NCI-H187 treated with DMSO at 0.1 percent for 48 hours (cell line): Measurements from ENCODE around the gene S1PR2.
A peak's percentile ranks its signal among the peaks of the same experiment; 100 is the strongest.
"Not testable (repeated sequence)": the region's sequence is repeated elsewhere in the genome, so short reads cannot be mapped to it uniquely, and the experiment has no call there.

Experiments used
- DNase-seq: peaks from one replicate; lab custom pipeline; 2025; lab: John Stamatoyannopoulos, UW

S1PR2 gene

GRCh38 chr19:10254244-10254643 lies 23.1 kb upstream of the S1PR2 start:
- no peak for DNase-seq

GRCh38 chr19:10252707-10253106 lies 21.6 kb upstream of the S1PR2 start:
- DNase-seq = no peak

GRCh38 chr19:10251792-10252694 lies 20.9 kb upstream of the S1PR2 start, which contains the start of gene MRPL4:
Gene MRPL4 (plus strand): TSS chr19:10252214. CDS start chr19:10252254, 40 bp downstream.
- DNase-seq = peak; percentile 80

- no peak for DNase-seq
These were observed 15.4 kb upstream of the S1PR2 start for GRCh38 chr19:10246511-10246910.

GRCh38 chr19:10245189-10245939 lies 14.2 kb upstream of the S1PR2 start:
- DNase-seq = no peak

- no peak for DNase-seq
These were observed 12.5 kb upstream of the S1PR2 start for GRCh38 chr19:10243606-10244005.

GRCh38 chr19:10241826-10242449 lies 10.8 kb upstream of the S1PR2 start:
- DNase-seq = not testable (repeated sequence)

GRCh38 chr19:10238172-10238783 lies 7.1 kb upstream of the S1PR2 start:
- peak; percentile 12 for DNase-seq

- no peak for DNase-seq
These were observed 6.6 kb upstream of the S1PR2 start for GRCh38 chr19:10237702-10238101.

GRCh38 chr19:10235409-10235808 lies 4.3 kb upstream of the S1PR2 start:
- not testable (repeated sequence) for DNase-seq

- DNase-seq = no peak
These were observed 3.9 kb upstream of the S1PR2 start for GRCh38 chr19:10235003-10235402.

GRCh38 chr19:10233946-10234345 lies 2.8 kb upstream of the S1PR2 start:
- DNase-seq = no peak

GRCh38 chr19:10231612-10232228 lies 589 bp upstream of the S1PR2 start:
- DNase-seq = no peak

- no peak for DNase-seq
These were observed 814 bp downstream of the S1PR2 start for GRCh38 chr19:10230173-10230860.

GRCh38 chr19:10228920-10229319 lies 2.2 kb downstream of the S1PR2 start:
- DNase-seq = no peak

- no peak for DNase-seq
These were observed 2.7 kb downstream of the S1PR2 start for GRCh38 chr19:10228393-10228792.

- no peak for DNase-seq
These were observed 3.8 kb downstream of the S1PR2 start for GRCh38 chr19:10227026-10227971.

- no peak for DNase-seq
These were observed 4.6 kb downstream of the S1PR2 start for GRCh38 chr19:10226376-10227025.

- no peak for DNase-seq
These were observed 5.1 kb downstream of the S1PR2 start for GRCh38 chr19:10226021-10226375.
